H1 (cell line): ENCODE data around the gene ACAD10. TPM values are rescaled to one million over a fixed set of nuclear protein-coding genes. Genes with fewer than 3 reads are reported as not detected.

ENCODE experiments used
- CTCF ChIA-PET: fragments of 300-600 bp; sonication (Branson Sonifier 250); formaldehyde crosslinking; loops from one replicate; lab custom pipeline; 2021; ENCODE audit not compliant: partially characterized antibody; lab: Charles Lee
- POLR2A ChIA-PET: fragments of 300-600 bp; sonication (Branson Sonifier 250); formaldehyde crosslinking; loops from one replicate; lab custom pipeline; 2021; ENCODE audit warnings: inconsistent platforms; ENCODE audit not compliant: partially characterized antibody; lab: Charles Lee
- DNase-seq, 2 experiments: peaks; one replicate each; pipeline versions ENCODE4 v3.0.0 to v3.0.0-alpha.2; 2010 to 2022; ENCODE audit warnings: low spot score in 2 of 2, low read depth in 1 of 2, mixed read lengths in 1 of 2
- FAIRE-seq: peaks from 2 replicates; lab custom pipeline; 2011; peaks lifted over from hg19 to GRCh38; lab: Jason Lieb, UNC
- H2AFZ ChIP-seq: 2 replicates; pipeline ENCODE4 v1.8.1; 2012; ENCODE audit warnings: low read length, inconsistent platforms
- H2AK5ac ChIP-seq: 2 replicates; pipeline ENCODE4 v1.6.1; 2013; ENCODE audit warnings: low read depth, low read length
- H2BK120ac ChIP-seq: replicated peaks from 2 replicates; pipeline ENCODE3; 2013; ENCODE audit warnings: low read depth, low read length, inconsistent platforms
- H2BK12ac ChIP-seq: 2 replicates; pipeline ENCODE4 v1.6.1; 2013; ENCODE audit warnings: low read depth, low read length
- H2BK15ac ChIP-seq: 2 replicates; pipeline ENCODE4 v1.6.1; 2013; ENCODE audit warnings: low read length
- H2BK20ac ChIP-seq: 2 replicates; pipeline ENCODE4 v1.6.1; 2013; ENCODE audit warnings: low read length
- H2BK5ac ChIP-seq: 2 replicates; pipeline ENCODE4 v1.6.1; 2013; ENCODE audit warnings: low read depth, low read length
- H3K14ac ChIP-seq: 2 replicates; pipeline ENCODE4 v1.6.1; 2013; ENCODE audit warnings: inconsistent platforms; ENCODE audit not compliant: insufficient read length
- H3K18ac ChIP-seq: 2 replicates; pipeline ENCODE4 v1.6.1; 2013; ENCODE audit warnings: low read length; ENCODE audit errors: extremely low read depth
- H3K23ac ChIP-seq: 2 replicates; pipeline ENCODE4 v1.6.1; 2013; ENCODE audit warnings: inconsistent platforms; ENCODE audit not compliant: insufficient read length
- H3K23me2 ChIP-seq: 2 replicates; pipeline ENCODE4 v1.6.1; 2013; ENCODE audit warnings: low read depth, low read length
- H3K27ac ChIP-seq: 2 replicates; pipeline ENCODE4 v1.6.1; 2011; ENCODE audit warnings: low read depth, low read length, inconsistent platforms
- H3K27me3 ChIP-seq, 4 experiments: replicated peaks in 1 of 4; 1 replicate in 1 of 4; 2 replicates in 3 of 4; pipeline versions ENCODE4 v1.6.1 to v1.8.1; 2011 to 2013; ENCODE audit warnings: low read length in 3 of 4, mild to moderate bottlenecking in 3 of 4, inconsistent platforms in 2 of 4, mixed read lengths in 2 of 4, moderate library complexity in 1 of 4; ENCODE audit not compliant: control insufficient read depth in 3 of 4, insufficient read depth in 3 of 4; ENCODE audit errors: extremely low read depth in 1 of 4
- H3K36me3 ChIP-seq, 4 experiments: 2 replicates each; pipeline versions ENCODE4 v1.6.1 to v1.8.1; 2011 to 2013; ENCODE audit warnings: mild to moderate bottlenecking in 4 of 4, low read length in 3 of 4, moderate library complexity in 2 of 4, control low read depth in 1 of 4, inconsistent platforms in 1 of 4; ENCODE audit not compliant: insufficient read depth in 4 of 4, control insufficient read depth in 2 of 4
- H3K4ac ChIP-seq: replicated peaks from 2 replicates; pipeline ENCODE3; 2013; ENCODE audit warnings: low read length, low read depth, mixed read lengths, inconsistent platforms; ENCODE audit not compliant: insufficient read length
- H3K4me1 ChIP-seq, 4 experiments: replicated peaks in 1 of 4; 1 replicate in 1 of 4; 2 replicates in 3 of 4; pipeline versions ENCODE4 v1.6.1 to v1.8.1; 2011 to 2013; ENCODE audit warnings: low read length in 3 of 4, inconsistent platforms in 2 of 4, mixed read lengths in 1 of 4; ENCODE audit not compliant: insufficient read depth in 4 of 4, control insufficient read depth in 3 of 4
- H3K4me2 ChIP-seq, 2 experiments: 2 replicates each; pipeline versions ENCODE4 v1.6.1 to v1.8.1; 2011 to 2013; ENCODE audit warnings: low read depth in 2 of 2, low read length in 2 of 2, control low read depth in 1 of 2, inconsistent platforms in 1 of 2, mild to moderate bottlenecking in 1 of 2; ENCODE audit not compliant: insufficient read depth in 1 of 2
- H3K4me3 ChIP-seq, 4 experiments: fragments of 200-600, 300-600 bp in 1 of 4; sonication (generic), shearing (Covaris generic), sonication (Bioruptor Twin) in 1 of 4; 2 replicates each; pipeline versions ENCODE4 v1.5.1 to v1.8.1; 2011 to 2016; ENCODE audit warnings: low read length in 4 of 4, low read depth in 3 of 4, control low read depth in 2 of 4, inconsistent platforms in 2 of 4, mild to moderate bottlenecking in 2 of 4, mixed read lengths in 1 of 4, moderate library complexity in 1 of 4; ENCODE audit not compliant: insufficient read depth in 2 of 4; ENCODE audit errors: extremely low read depth in 1 of 4
- H3K56ac ChIP-seq: replicated peaks from 2 replicates; pipeline ENCODE3; 2013; ENCODE audit warnings: low read depth, mild to moderate bottlenecking, mixed read lengths, low read length, inconsistent platforms; ENCODE audit not compliant: insufficient read length
- H3K79me1 ChIP-seq: 2 replicates; pipeline ENCODE4 v1.6.1; 2013; ENCODE audit warnings: low read depth, low read length, control low read depth
- H3K79me2 ChIP-seq, 2 experiments: 2 replicates each; pipeline versions ENCODE4 v1.6.1 to v1.8.1; 2012 to 2013; ENCODE audit warnings: low read length in 2 of 2, mild to moderate bottlenecking in 2 of 2, inconsistent platforms in 1 of 2; ENCODE audit not compliant: insufficient read depth in 2 of 2, control insufficient read depth in 1 of 2
- H3K9ac ChIP-seq, 4 experiments: replicated peaks in 1 of 4; 1 replicate in 1 of 4; 2 replicates in 3 of 4; pipeline versions ENCODE4 v1.6.1 to v1.8.1; 2011 to 2013; ENCODE audit warnings: low read depth in 3 of 4, low read length in 3 of 4, control low read depth in 2 of 4, mild to moderate bottlenecking in 2 of 4, moderate library complexity in 2 of 4, inconsistent platforms in 1 of 4; ENCODE audit errors: extremely low read depth in 1 of 4
- H3K9me3 ChIP-seq, 2 experiments: 2 replicates each; pipeline versions ENCODE4 v1.6.1 to v1.8.1; 2012 to 2013; ENCODE audit warnings: mild to moderate bottlenecking in 2 of 2, moderate library complexity in 2 of 2, control low read depth in 1 of 2, inconsistent platforms in 1 of 2, low read depth in 1 of 2, low read length in 1 of 2, mixed read lengths in 1 of 2; ENCODE audit not compliant: insufficient read depth in 2 of 2
- H4K20me1 ChIP-seq, 2 experiments: replicated peaks in 1 of 2; 2 replicates each; pipeline versions ENCODE3 to v1.8.1; 2011 to 2013; ENCODE audit warnings: inconsistent platforms in 2 of 2, low read length in 2 of 2, mild to moderate bottlenecking in 1 of 2; ENCODE audit not compliant: insufficient read depth in 2 of 2, control insufficient read depth in 1 of 2
- H4K5ac ChIP-seq: 2 replicates; pipeline ENCODE4 v1.6.1; 2013; ENCODE audit warnings: low read length, low read depth, mixed read lengths, inconsistent platforms; ENCODE audit not compliant: insufficient read length
- H4K8ac ChIP-seq: 2 replicates; pipeline ENCODE4 v1.8.0; 2013; ENCODE audit warnings: mild to moderate bottlenecking, moderate library complexity, low read length, inconsistent platforms; ENCODE audit not compliant: insufficient read depth; ENCODE audit errors: extremely low read depth
- H4K91ac ChIP-seq: replicated peaks from 2 replicates; pipeline ENCODE3; 2013; ENCODE audit warnings: low read length, mixed read lengths, inconsistent platforms; ENCODE audit not compliant: insufficient read length
- CBX8 ChIP-seq: fragments of 300-800, 300-1000 bp; sonication (generic); IDR thresholded peaks from 2 replicates; pipeline ENCODE4 v1.7.1; 2016; ENCODE audit warnings: low read depth, low read length, borderline replicate concordance
- EZH2 ChIP-seq: fragments of 200-600 bp; sonication (generic); IDR thresholded peaks from 2 replicates; pipeline ENCODE4 v1.7.1; 2012; ENCODE audit warnings: low read depth, mild to moderate bottlenecking, moderate library complexity, low read length, inconsistent platforms; ENCODE audit not compliant: severe bottlenecking
- GABPA ChIP-seq: IDR thresholded peaks from 2 replicates; pipeline ENCODE4 v1.6.1; 2011; ENCODE audit warnings: mild to moderate bottlenecking, low read length, moderate library complexity, borderline replicate concordance; ENCODE audit not compliant: insufficient read depth
- GTF2F1 ChIP-seq: IDR thresholded peaks from 2 replicates; pipeline ENCODE4 v1.6.1; 2012; ENCODE audit warnings: low read depth, low read length, improper control_type of control experiment, borderline replicate concordance
- HDAC6 ChIP-seq: IDR thresholded peaks from one replicate; pipeline ENCODE4 v1.7.1; 2012; ENCODE audit warnings: low read depth, mild to moderate bottlenecking, inconsistent platforms, low read length, moderate library complexity
- KDM4A ChIP-seq: IDR thresholded peaks from one replicate; pipeline ENCODE4 v1.7.1; 2012; ENCODE audit warnings: low read depth, mild to moderate bottlenecking, moderate library complexity, low read length, inconsistent platforms; ENCODE audit not compliant: severe bottlenecking
- MAFK ChIP-seq: IDR thresholded peaks from 2 replicates; pipeline ENCODE4 v1.6.1; 2012; ENCODE audit warnings: low read depth, mild to moderate bottlenecking, improper control_type of control experiment, low read length
- NANOG ChIP-seq: IDR thresholded peaks from 2 replicates; pipeline ENCODE4 v1.6.1; 2011; ENCODE audit warnings: low read length, low read depth, mild to moderate bottlenecking, inconsistent platforms; ENCODE audit not compliant: insufficient read depth, poor library complexity, severe bottlenecking
- RAD21 ChIP-seq, 2 experiments: IDR thresholded peaks in 1 of 2; conservative IDR thresholded peaks in 1 of 2; 2 replicates each; pipeline ENCODE4 v1.6.1; 2011; ENCODE audit warnings: low read depth in 2 of 2, low read length in 2 of 2, improper control_type of control experiment in 1 of 2, inconsistent platforms in 1 of 2, mild to moderate bottlenecking in 1 of 2, moderate library complexity in 1 of 2
- RFX5 ChIP-seq: IDR thresholded peaks from 2 replicates; pipeline ENCODE4 v1.6.1; 2011; ENCODE audit warnings: low read depth, low read length, improper control_type of control experiment, borderline replicate concordance
- RXRA ChIP-seq: IDR thresholded peaks from 2 replicates; pipeline ENCODE4 v1.6.1; 2011; ENCODE audit warnings: low read depth, mild to moderate bottlenecking, low read length, moderate library complexity; ENCODE audit not compliant: insufficient read depth
- SRF ChIP-seq: IDR thresholded peaks from 2 replicates; pipeline ENCODE4 v1.6.1; 2011; ENCODE audit warnings: mild to moderate bottlenecking, low read depth, low read length, moderate library complexity
- WGBS, 2 experiments: shearing (Covaris generic) in 1 of 2; methylation state at CpG; one replicate each; pipeline versions ENCODE4 v1.1.6 to v1.1.7; 2013 to 2015; ENCODE audit warnings: low lambda C conversion rate in 2 of 2, mixed read lengths in 2 of 2, inconsistent platforms in 1 of 2, low coverage in 1 of 2, missing lambda C conversion rate in 1 of 2; ENCODE audit not compliant: insufficient replicate concordance in 2 of 2, insufficient coverage in 1 of 2, insufficient read length in 1 of 2; ENCODE audit errors: extremely low coverage in 1 of 2, missing lambda C conversion rate in 1 of 2; 5-methylcytosine and 5-hydroxymethylcytosine counted together
- polyA plus RNA-seq, 7 experiments: library from polyadenylated mRNA; depleted of rRNA in 3 of 7; stranded (reverse) in 5 of 7; unstranded in 2 of 7; fragments of >200 nt in 5 of 7; fragments of 200-250 nt in 2 of 7; gene quantifications; 1 replicate in 5 of 7; 2 replicates in 1 of 7; 4 replicates in 1 of 7; pipeline versions ENCODE4 v1.2.1 to v1.2.3, GENCODE V29; 2011 to 2013; ENCODE audit warnings: missing spikeins in 2 of 7, mixed read lengths in 2 of 7
- total RNA-seq: library from RNA; stranded (reverse); fragmentation: NEBNext Ultra II Directional; extraction: Animal tissue kit (Norgen Biotek cat#: 25700); gene quantifications from 2 replicates; pipeline ENCODE4 v1.2.1, GENCODE V29; 2021
- TF ChIP-seq, protein P1 (sequence below): IDR thresholded peaks from 2 replicates; pipeline ENCODE4 v1.6.1; 2012; ENCODE audit warnings: inconsistent platforms

Gene ACAD10
- total and polyA plus RNA-seq, 2 of the 8 experiments (the other 6 are each of a cell fraction or from before 2014, with no cell fraction given), result 17.3 to 23.3 TPM

DNA sequence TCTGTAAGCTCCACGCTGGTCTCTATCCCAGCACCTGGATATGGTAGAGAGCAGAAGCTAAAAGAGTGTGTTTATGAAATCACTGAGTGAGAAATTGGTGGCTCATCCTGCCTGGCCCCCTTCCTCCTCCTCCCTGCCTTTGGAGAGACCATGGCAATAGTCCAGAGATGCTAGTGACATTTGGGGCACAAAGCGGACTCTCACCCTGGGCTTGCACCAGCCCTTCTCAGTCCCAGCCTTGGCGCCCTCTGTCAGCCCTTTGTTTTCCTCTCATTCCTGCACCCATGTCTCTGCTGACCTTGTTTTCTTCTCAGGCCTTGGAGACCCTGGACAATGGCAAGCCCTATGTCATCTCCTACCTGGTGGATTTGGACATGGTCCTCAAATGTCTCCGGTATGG lies 99.1 kb downstream of the ACAD10 start:
- H4K91ac ChIP-seq, result no peak overlapping the region
- H3K4me1 ChIP-seq, result no peaks in the 10 kb centered on the region
- no peak overlapping the region for H2BK20ac ChIP-seq
- H3K4me2 ChIP-seq, result no peak overlapping the region
- H3K18ac ChIP-seq, result no peak overlapping the region
- H2AFZ ChIP-seq, result no peak overlapping the region
- no peak for FAIRE-seq
- no peak overlapping the region for H3K4ac ChIP-seq
- H2AK5ac ChIP-seq, result no peak overlapping the region
- no peaks in the 10 kb centered on the region for H3K9me3 ChIP-seq
- peaks cover under 1 to 24% (median 10%) of the 10 kb centered on the region in 4 experiments; a peak in 6 of 8 replicates for H3K36me3 ChIP-seq
- H3K27ac ChIP-seq, result no peak overlapping the region
- H2BK12ac ChIP-seq, result no peak overlapping the region
- H2BK5ac ChIP-seq, result 0 out of 2 replicates have a peak overlapping the region, but pooled peaks have one; percentile 16
- no peak overlapping the region for H2BK15ac ChIP-seq
- 92% methylated on average over 4 of the region's 4 CpGs; no CpG with 5 or more reads in 1 of the 2 experiments for whole genome bisulfite sequencing, 2 experiments
- ChIA-PET CTCF (interaction anchor here (1.1 to 11.1 kb wide), 2 partner anchors 24 to 31 kb away, joined by 3 to 90 read pairs; no protein-coding TSS in a partner anchor), POLR2A (interaction anchor here (1.1 to 1.6 kb wide), 3 partner anchors 9 to 32 kb away, joined by 4 to 5 read pairs (median 5); no protein-coding TSS in a partner anchor)
- no peak overlapping the region for H3K56ac ChIP-seq
- H3K23ac ChIP-seq, result no peak overlapping the region
- H3K27me3 ChIP-seq, result no peaks in the 10 kb centered on the region
- no peak overlapping the region for H4K8ac ChIP-seq
- no peak for DNase-seq
- H3K79me2 ChIP-seq, result no peaks in the 10 kb centered on the region
- no peak overlapping the region for H3K4me3 ChIP-seq
- H3K79me1 ChIP-seq, result no peaks in the 10 kb centered on the region
- H2BK120ac ChIP-seq, result no peak overlapping the region
- peaks cover 0 to 4% of the 10 kb centered on the region in 2 experiments for H4K20me1 ChIP-seq
- no peak overlapping the region for H3K9ac ChIP-seq
- H4K5ac ChIP-seq, result no peak overlapping the region
- no peaks in the 10 kb centered on the region for H3K23me2 ChIP-seq
- no peak overlapping the region for H3K14ac ChIP-seq
- TF ChIP-seq SRF, result no peak
- no peak for TF ChIP-seq GTF2F1
- no peak for TF ChIP-seq GABPA
- no peak for TF ChIP-seq CBX8
- no peak for TF ChIP-seq EZH2
- TF ChIP-seq KDM4A, result no peak
- no peak for TF ChIP-seq RFX5
- no peak for TF ChIP-seq HDAC6
- no peak for TF ChIP-seq RAD21 (IDR thresholded peaks at IDR 0.05 in 1 of 2, conservative IDR thresholded peaks at IDR 0.05 in 1 of 2; ENCODE audit: low read depth in 2 of 2, low read length in 2 of 2)
- TF ChIP-seq, protein P1, sequence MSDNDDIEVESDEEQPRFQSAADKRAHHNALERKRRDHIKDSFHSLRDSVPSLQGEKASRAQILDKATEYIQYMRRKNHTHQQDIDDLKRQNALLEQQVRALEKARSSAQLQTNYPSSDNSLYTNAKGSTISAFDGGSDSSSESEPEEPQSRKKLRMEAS, result no peak
- no peak for TF ChIP-seq NANOG
- TF ChIP-seq MAFK, result no peak
- TF ChIP-seq RXRA, result no peak
